HepG2 (cell line): ENCODE measurements around the gene PCGF3. TPM values are rescaled to one million over a fixed set of nuclear protein-coding genes. Genes with fewer than 3 reads are reported as not detected.

Experiments used
- DNMT3B ChIP-seq: conservative IDR thresholded peaks from 2 replicates; pipeline ENCODE4 v1.6.1; 2016; ENCODE audit warnings: missing biosample characterization, control low read depth
- EP300 ChIP-seq, 3 experiments: sonication (generic) in 1 of 3; formaldehyde crosslinking in 1 of 3; IDR thresholded peaks; 2 replicates each; pipeline versions ENCODE4 v1.5.1 to v1.6.1; 2011 to 2020; ENCODE audit warnings: low read depth in 2 of 3, low read length in 2 of 3, borderline replicate concordance in 1 of 3, improper control_type of control experiment in 1 of 3, mild to moderate bottlenecking in 1 of 3, missing genetic modification reagents in 1 of 3, moderate library complexity in 1 of 3
- EZH2 ChIP-seq: conservative IDR thresholded peaks from 2 replicates; pipeline ENCODE4 v1.6.1; 2012; ENCODE audit warnings: mild to moderate bottlenecking, low read depth, low read length, moderate library complexity
- FOXP4 ChIP-seq: sonication (generic); formaldehyde crosslinking; IDR thresholded peaks from 2 replicates; pipeline ENCODE4 v1.4.0; 2020; ENCODE audit warnings: missing genetic modification reagents
- KAT7 ChIP-seq: IDR thresholded peaks from 2 replicates; pipeline ENCODE4 v1.6.1; 2018; ENCODE audit warnings: borderline replicate concordance, missing compliant biosample characterization
- MXD3 ChIP-seq: IDR thresholded peaks from 2 replicates; pipeline ENCODE4 v1.6.1; 2016; ENCODE audit warnings: mild to moderate bottlenecking, missing biosample characterization, missing genetic modification reagents
- RXRB ChIP-seq: IDR thresholded peaks from 2 replicates; pipeline ENCODE4 v1.6.1; 2016; ENCODE audit warnings: borderline replicate concordance, missing genetic modification reagents, missing compliant biosample characterization
- TARDBP ChIP-seq: sonication (generic); formaldehyde crosslinking; IDR thresholded peaks from 2 replicates; pipeline ENCODE4 v1.8.0; 2022; ENCODE audit warnings: mild to moderate bottlenecking, missing genetic modification reagents
- ZGPAT ChIP-seq: IDR thresholded peaks from 2 replicates; pipeline ENCODE4 v1.6.1; 2016; ENCODE audit warnings: mild to moderate bottlenecking
- ZHX2 ChIP-seq, 2 experiments: sonication (generic) in 1 of 2; formaldehyde crosslinking in 1 of 2; IDR thresholded peaks; 2 replicates each; pipeline versions ENCODE4 v1.6.1 to v1.9.0; 2014 to 2022; ENCODE audit warnings: antibody characterized with exemption in 1 of 2, borderline replicate concordance in 1 of 2, inconsistent platforms in 1 of 2, low read depth in 1 of 2, missing genetic modification reagents in 1 of 2
- ZNF382 ChIP-seq: sonication (generic); formaldehyde crosslinking; IDR thresholded peaks from 2 replicates; pipeline ENCODE4 v1.5.0; 2020; ENCODE audit warnings: missing genetic modification reagents, mild to moderate bottlenecking, borderline replicate concordance
- ZNF713 ChIP-seq: sonication (generic); formaldehyde crosslinking; IDR thresholded peaks from 2 replicates; pipeline ENCODE4 v1.4.0; 2020; ENCODE audit warnings: mild to moderate bottlenecking, missing genetic modification reagents
- polyA plus RNA-seq, 8 experiments: library from polyadenylated mRNA; depleted of rRNA in 3 of 8; stranded (reverse) in 7 of 8; unstranded in 1 of 8; fragments of >200 nt; fragmentation: Illumina TruSeq in 4 of 8; extraction: Trizol in 4 of 8; gene quantifications; 2 replicates each; pipeline versions ENCODE4 v1.2.1 to v1.2.3, GENCODE V29; 2011 to 2016; ENCODE audit warnings: low read depth in 4 of 8, missing spikeins in 1 of 8, mixed read lengths in 1 of 8; ENCODE audit not compliant: insufficient read depth in 1 of 8
- total RNA-seq, 5 experiments: library from RNA; depleted of rRNA; stranded (reverse); fragments of >200 nt; fragmentation: Illumina TruSeq; extraction: Trizol; gene quantifications; 2 replicates each; pipeline ENCODE4 v1.2.3, GENCODE V29; 2016; ENCODE audit warnings: low read depth in 1 of 5

PCGF3 gene
- total and polyA plus RNA-seq, 2 of the 13 experiments (the other 11 are each of a cell fraction or from before 2014, with no cell fraction given), result 28.6 to 66.2 TPM

GRCh38 chr4:687048-687970 lies 18.3 kb upstream of the PCGF3 start (continued):
- TF ChIP-seq MXD3 (peak; percentile 44; the same call in 1 of the 2 replicates), DNMT3B (CRISPR knock-in tag) (peak; percentile 85; the same call in 1 of the 2 replicates), TARDBP (CRISPR knock-in tag) (peak; percentile 43; the same call in 1 of the 2 replicates), EZH2 (no peak), ZNF713 (CRISPR knock-in tag) (no peak; the same call in 1 of the 2 replicates), ZNF382 (CRISPR knock-in tag) (no peak), KAT7 (peak; percentile 35; the same call in 1 of the 2 replicates), ZHX2 (IDR thresholded peaks at IDR 0.05; ENCODE audit: low read depth) (no peak), ZHX2 (CRISPR knock-in tag; IDR thresholded peaks at IDR 0.05; ENCODE audit: borderline replicate concordance) (no peak), FOXP4 (CRISPR knock-in tag) (peak; percentile 49; the same call in 1 of the 2 replicates), ZGPAT (peak; percentile 61; the same call in 1 of the 2 replicates), RXRB (CRISPR knock-in tag) (peak; percentile 89), EP300 (IDR thresholded peaks at IDR 0.05; ENCODE audit: low read depth in 2 of 2, low read length in 2 of 2) (no peak), EP300 (CRISPR knock-in tag; IDR thresholded peaks at IDR 0.05; ENCODE audit: borderline replicate concordance) (no peak)
